ENCODE data around the gene CDK6.
"Not testable (repeated sequence)": the region's sequence is repeated elsewhere in the genome, so short reads cannot be mapped to it uniquely, and the experiment has no call there.

Gene CDK6

DNA sequence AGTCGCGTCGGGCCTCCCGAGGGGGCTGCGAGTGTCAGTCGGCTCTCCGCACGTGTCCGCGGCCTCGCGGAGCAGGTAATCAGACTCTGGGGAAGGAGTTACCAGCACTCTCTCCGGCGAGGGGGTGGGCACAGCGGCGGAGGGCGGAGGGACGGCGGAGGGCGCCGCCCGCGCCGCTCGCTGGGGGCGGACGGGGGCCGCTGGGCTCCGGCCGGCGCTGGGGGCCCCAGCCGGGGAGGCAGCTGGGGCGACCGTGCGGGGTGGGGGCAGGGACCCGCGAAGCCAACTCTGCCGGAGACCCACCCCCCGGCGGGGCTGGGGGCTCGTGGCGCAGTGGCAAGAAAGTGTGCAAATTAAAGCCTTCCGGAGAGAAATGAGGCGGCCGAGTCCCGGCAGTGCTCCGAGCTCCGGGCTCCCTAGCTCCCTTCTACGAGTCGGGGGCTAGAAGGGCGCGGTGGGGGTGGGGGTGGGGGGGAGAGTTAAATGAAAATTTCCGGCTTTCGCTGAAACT is at the start of gene CDK6:
CDK6 (minus strand) TSS at position 85 of the 511 bp plus-strand sequence. CDS start 3,250 bp downstream, outside the sequence.
- DNase-seq: no peak

DNA sequence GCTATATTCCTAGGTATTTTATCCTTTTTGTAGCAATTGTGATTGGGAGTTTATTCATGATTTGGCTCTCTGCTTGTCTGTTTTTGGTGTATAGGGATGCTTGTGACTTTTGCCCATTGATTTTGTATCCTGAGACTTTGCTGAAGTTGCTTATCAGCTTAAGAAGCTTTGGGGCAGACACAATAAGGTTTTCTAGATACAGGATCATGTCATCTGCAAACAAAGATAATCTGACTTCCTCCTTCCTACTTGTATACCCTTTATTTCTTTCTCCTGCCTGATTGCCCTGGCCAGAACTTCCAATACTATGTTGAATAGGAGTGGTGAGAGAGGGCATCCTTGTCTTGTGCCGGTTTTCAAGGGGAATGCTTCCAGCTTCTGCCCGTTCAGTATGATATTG is 49.7 kb upstream of the CDK6 start:
- DNase-seq: not testable (repeated sequence)

GRCh38 chr7:92884218-92884617 is 47.8 kb upstream of the CDK6 start:
- DNase-seq: no peak

GRCh38 chr7:92882760-92883159 is 46.4 kb upstream of the CDK6 start:
- no peak for DNase-seq

GRCh38 chr7:92881091-92881485 is 44.7 kb upstream of the CDK6 start:
- no peak for DNase-seq

DNA sequence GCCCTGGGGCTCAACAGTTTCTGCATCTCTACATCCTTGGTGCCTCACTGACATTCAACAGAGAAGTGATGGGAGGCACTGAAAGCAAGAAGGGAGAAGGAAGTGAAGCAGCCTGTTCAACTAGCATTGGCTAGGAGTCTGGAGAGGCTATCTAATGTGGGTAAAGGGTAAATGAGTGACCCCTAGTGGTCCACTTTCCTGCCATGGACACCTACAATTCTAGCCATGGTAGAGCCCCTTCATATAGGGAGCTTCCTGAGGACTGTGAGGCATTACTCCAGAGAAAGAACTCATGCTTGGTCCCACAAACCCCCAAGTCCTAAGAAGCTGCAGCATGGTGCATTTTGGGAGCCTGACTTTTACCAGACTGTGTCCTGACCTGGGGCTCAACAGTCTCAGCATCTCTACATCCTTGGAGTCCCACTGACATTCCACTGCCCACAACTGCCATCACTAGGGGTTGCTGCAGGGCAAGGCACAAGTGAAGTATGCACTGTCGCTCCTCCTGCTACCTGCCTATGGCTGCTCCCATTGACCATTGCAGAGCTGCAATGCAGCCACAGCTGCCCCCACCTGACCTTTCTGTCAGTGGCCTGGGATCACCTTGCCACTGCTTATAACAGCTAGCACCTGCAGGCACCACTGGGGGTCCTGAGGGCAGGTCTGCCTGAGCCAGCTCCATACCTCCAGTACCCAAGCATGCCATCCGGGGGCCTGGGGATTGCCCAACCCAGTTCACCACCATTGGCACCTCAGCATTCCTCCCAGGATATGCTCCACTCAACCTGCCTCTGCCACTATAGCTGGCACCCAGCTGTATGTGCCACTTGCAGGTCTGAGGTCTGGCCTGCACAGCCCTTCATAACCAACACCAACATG is 44.1 kb upstream of the CDK6 start:
- DNase-seq: no peak

- no peak for DNase-seq
These were observed 41.0 kb upstream of the CDK6 start for GRCh38 chr7:92877367-92877766.

GRCh38 chr7:92876836-92877235 is 40.5 kb upstream of the CDK6 start:
- no peak for DNase-seq

GRCh38 chr7:92875719-92876118 is 39.3 kb upstream of the CDK6 start:
- no peak for DNase-seq

GRCh38 chr7:92875173-92875572 is 38.8 kb upstream of the CDK6 start:
- no peak for DNase-seq

GRCh38 chr7:92874567-92874966 is 38.2 kb upstream of the CDK6 start:
- no peak for DNase-seq

DNA sequence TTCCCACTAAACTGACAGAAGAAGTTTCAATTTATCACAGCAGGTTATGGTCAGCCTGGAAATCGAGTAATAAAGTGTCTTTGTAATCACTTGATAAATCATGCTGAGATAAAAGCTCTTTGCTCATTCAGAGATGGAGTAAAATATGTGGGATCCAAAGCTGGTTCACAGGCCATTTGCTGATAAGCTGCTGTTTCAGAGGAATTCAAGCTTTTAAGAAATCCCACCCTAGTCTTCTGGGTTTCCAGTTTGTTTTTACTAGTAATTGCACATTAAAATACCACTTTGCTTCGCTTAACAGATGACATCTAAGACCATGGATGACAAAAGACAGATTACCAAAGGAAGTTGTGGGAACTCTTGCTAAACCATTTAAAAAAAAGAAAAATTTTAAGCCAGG is 37.4 kb upstream of the CDK6 start:
- no peak for DNase-seq

- DNase-seq: no peak
These were observed 36.3 kb upstream of the CDK6 start for GRCh38 chr7:92872701-92873100.

DNA sequence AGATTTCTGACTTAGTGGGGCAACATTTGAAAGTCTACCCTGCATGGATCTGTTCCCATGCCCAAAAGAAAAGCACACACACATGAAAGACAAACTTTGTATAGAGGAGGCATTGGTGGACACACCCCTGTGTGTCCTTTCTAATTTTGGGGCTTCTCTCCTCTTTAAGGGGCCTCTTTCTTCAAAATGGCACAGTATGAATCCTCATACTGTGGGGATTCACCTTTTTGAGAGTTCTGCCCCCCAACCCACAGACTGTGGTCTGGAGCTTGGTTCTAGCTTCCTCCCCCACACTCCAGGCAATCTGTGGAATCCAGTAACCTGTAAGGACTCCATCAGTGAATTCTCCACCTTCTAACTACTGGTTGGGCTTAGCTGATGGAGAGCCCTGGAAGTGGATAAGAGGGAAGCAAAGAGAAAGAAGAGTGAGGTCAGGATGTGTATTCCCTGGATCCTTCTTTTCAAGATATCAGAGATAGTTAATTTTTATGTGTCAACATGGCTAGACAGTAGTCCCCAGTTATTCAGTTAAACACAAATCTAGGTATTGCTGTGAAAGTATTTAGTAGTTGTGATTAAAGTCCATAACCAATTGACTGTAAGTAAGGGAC is 32.4 kb upstream of the CDK6 start:
- no peak for DNase-seq

- not testable (repeated sequence) for DNase-seq
These were observed 27.8 kb upstream of the CDK6 start for GRCh38 chr7:92864169-92864568.

DNA sequence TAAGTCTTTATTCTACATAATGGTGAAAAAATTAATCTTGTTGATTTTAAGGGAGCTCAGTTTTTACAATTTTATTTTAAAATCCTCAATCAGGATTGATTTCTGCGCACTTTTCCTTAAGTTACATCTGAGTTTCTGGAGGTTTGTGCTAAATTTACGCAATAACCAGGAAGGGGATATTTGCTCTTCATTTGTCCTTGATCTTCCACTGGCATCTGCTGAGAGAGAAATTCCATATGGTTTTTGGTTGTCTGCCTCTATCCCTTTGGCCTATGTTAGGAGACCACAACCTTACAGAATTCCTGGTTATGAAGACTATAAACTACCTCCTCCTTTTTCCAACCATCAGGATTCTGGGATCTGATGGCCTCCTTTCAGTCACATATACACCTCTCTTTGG is 20.1 kb upstream of the CDK6 start:
- no peak for DNase-seq

DNA sequence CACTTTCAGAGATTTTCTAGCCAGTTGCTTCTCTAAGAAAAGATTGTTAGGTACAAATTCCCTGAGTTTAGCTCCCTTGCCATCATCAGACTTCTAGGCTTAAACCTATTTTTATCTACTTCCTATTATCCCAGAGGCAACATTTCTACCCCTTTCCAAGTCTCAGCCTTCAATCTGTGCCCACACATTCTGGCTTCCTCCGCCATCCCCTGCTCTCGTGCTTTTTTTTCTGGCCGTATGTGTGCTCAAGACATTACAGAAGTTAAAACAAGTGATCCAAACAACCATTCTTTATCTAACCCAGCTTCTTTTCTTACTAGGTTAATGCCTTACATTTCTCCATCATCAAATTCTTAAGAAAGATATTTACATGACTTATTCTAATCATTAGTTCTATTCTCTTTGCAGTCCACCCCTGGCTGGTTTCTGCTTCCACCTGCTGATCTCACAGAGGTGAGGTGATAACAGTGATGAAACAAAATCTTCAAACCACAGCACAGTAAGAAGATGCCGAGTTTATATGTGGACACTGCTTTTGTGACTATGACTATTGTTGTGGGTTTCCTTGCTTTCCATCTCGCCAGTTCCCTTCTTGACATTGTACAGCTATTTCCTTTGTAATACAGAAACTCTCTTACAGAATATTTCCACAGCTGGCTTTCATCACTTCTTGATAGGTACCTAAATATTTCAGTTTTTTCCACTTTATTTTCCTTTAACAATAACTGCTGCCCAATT is 18.3 kb upstream of the CDK6 start:
- DNase-seq: no peak

GRCh38 chr7:92851732-92852131 is 15.4 kb upstream of the CDK6 start:
- DNase-seq: no peak

DNA sequence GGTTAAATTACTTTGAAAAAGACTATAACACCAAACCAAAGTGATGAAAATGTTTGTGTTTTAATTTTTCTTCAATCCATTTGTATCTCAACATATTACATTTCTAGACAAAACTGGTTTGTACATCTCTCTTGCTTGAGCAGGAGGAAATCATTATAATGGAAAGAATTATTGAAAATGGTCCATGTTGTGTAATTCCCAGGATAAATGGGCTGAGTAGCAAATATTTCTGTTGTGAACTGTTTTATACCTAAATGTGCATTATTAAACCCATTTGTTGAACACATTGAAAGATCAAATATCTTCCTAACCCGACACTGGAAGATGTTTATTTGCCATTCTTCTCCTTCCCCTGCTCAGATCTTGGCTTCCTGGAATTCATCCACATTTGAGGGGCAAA is 14.1 kb upstream of the CDK6 start:
- no peak for DNase-seq

DNA sequence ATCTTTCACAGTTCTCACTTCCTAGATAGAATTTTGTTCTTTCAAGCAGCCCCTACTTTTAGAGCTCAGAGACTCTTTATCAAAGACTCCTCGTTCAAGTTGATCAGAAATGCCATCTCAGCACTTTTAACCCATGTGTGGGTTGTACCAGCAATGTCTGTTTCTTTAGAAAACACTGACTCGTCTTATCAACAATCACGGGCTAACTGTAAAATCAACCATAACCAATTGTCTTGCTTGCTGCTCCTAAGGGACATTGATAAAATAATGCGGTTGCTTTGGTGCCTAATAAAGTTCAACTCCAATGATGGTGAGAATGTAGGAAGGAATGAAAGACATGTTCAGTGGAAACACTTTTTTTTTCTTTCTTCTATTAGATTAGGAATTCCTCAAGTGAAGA is 12.9 kb upstream of the CDK6 start:
- no peak for DNase-seq

- no peak for DNase-seq
These were observed 12.5 kb upstream of the CDK6 start for GRCh38 chr7:92848851-92849250.

DNA sequence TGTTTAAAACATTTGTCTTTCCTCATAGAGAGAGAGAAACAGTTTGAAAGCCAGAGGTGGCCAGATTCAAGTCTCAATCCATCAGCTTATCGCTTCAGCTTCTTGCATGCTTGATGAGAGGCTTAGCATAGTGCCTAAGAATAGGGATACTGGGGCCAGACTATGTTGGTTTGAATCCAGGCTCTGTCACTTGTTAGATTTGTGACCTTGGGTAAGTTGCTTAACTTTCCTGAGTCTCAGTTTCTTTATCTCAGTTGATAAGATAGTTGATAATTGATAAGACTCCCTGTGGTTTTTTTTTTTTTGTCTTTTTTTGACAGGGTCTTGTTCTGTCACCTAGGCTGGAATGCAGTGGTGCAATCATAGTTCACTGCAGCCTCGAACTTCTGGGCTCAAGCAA is 12.1 kb upstream of the CDK6 start:
- no peak for DNase-seq

DNA sequence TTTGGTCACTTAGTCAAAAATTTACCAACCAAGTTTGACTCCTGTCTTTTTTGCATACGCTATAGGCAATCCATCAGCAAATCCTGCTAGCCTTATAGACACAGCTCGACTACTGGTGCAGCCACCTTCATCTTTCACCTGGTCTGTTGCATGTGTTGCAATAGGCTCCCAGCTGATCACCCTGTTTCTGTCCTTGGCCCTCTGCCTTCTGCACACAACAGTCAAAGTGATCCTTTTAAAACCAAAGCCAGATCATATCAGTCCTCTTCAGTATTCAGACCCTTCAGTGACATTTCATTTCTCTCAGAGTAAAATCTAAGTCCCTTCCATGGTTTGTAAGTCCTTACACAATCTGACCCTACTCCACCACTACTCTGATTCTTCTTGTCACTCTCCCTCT is 10.9 kb upstream of the CDK6 start:
- DNase-seq: no peak

DNA sequence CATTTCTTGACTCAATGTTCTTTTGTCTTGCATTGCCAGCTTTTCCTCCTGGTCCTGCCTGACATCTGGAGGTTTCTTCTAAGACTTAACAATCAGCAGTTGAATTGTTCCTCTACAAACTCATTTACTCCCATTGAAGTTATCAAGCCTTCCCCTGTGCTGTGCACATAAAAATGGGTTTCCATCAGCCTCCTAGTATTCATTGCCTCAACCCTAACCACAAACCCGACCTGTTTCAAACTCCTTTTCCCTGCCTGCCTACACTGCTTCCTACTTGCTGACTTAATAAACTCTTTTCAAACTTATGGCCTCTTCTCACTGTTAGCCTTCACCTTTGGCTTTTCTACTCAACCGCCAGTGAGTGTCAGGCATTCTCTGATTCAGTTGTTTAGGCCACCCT is 9.4 kb upstream of the CDK6 start:
- no peak for DNase-seq

Data from NCI-H2171 (cell line).